ENCODE data around the gene TCF25.
"Not testable (repeated sequence)": the region's sequence is repeated elsewhere in the genome, so short reads cannot be mapped to it uniquely, and the experiment has no call there.

TCF25 gene

DNA sequence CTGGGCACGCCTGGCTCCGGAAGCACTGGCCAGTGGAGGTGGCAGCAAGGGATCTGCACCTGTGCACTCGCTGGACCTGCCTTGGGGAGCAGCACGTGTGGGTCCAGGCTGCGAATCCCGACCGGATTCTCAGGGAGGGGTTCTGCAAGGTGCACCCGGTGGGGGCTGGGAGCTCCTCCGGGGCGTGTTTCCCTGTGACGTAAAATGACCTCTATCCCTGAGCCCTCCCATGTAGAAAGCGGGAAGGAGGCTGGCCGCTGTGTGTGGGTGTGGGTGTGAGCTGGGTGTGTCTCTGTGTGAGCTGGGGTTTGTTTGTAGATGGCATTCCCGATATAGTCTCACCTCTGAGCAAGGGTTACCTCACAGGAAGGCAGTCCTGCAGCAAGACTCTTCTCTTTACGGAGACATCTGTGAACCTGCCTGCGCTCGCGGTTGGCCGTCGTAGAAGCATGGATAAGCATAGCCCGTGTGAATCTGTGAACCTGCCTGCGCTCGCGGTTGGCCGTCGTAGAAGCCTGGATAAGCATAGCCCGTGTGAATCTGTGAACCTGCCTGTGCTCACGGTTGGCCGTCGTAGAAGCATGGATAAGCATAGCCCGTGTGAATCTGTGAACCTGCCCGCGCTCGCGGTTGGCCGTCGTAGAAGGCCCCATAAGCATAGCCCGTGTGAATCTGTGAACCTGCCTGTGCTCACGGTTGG lies 39.6 kb upstream of the TCF25 start:
- H3K36me3 ChIP-seq (ENCODE audit: insufficient read depth, low read length); H2AFZ ChIP-seq (ENCODE audit: low read length, unreplicated experiment); H3K27me3 ChIP-seq (ENCODE audit: insufficient read depth, low read length); H3K4me3 ChIP-seq (ENCODE audit: low read depth, low read length); H3K27ac ChIP-seq (ENCODE audit: low read depth, low read length); H3K79me2 ChIP-seq (ENCODE audit: control insufficient read depth, insufficient read depth, low read length, unreplicated experiment); H3K4me1 ChIP-seq (ENCODE audit: control insufficient read depth, insufficient read depth, low read length, unreplicated experiment): not testable (repeated sequence)

GRCh38 chr16:89834813-89835363 lies 38.5 kb upstream of the TCF25 start:
- H3K27ac ChIP-seq (ENCODE audit: low read depth, low read length); H3K4me3 ChIP-seq (ENCODE audit: low read depth, low read length); H2AFZ ChIP-seq (ENCODE audit: low read length, unreplicated experiment); H3K4me1 ChIP-seq (ENCODE audit: control insufficient read depth, insufficient read depth, low read length, unreplicated experiment); H3K36me3 ChIP-seq (ENCODE audit: insufficient read depth, low read length); H3K27me3 ChIP-seq (ENCODE audit: insufficient read depth, low read length); H3K79me2 ChIP-seq (ENCODE audit: control insufficient read depth, insufficient read depth, low read length, unreplicated experiment): not testable (repeated sequence)

DNA sequence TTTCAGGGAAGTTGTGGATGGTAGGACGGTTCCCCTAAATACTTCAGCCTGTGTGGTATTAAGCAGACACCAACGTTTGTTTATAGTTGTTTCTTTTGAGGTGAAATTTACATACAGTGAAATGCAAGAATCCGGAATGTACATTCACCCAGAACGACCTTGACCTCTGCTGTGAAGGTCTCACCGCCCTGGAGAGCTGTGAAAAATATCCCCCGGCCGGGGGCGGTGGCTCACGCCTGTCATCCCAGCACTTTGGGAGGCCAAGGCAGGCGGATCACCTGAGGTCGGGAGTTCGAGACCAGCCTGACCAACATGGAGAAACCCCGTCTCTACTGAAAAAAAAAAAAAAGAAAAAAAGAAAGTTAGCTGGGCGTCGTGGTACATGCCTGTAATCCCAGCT lies 36.9 kb upstream of the TCF25 start:
- H3K4me1 ChIP-seq (ENCODE audit: control insufficient read depth, insufficient read depth, low read length, unreplicated experiment); H3K27ac ChIP-seq (ENCODE audit: low read depth, low read length); H3K4me3 ChIP-seq (ENCODE audit: low read depth, low read length): not testable (repeated sequence)

DNA sequence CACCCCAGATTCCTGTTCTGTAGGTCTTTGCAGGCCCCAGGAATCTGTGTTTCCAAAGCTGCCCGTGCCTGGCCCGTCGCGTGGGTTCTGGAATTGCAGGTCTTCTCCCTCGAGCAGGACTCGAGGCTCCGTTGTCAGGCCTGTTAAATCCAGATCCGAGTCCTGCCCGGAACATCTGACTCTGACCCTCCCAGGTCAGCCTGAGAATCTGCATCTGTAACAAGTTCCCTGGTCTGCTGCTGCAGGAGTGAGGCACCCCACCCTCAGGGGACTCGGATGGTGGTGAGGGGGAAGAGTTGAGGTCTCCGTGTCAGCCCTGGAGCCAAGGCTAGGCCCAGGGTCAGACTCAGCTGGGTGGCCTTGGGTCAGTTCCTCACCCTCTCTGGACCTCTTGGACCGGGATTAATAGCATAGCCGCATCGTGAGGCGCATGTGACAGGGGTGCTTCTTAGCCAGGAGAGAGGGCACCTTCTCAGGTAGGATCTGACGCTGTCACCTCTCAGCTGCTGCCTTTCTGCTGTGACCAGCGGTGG lies 36.3 kb upstream of the TCF25 start:
- no peak overlapping the region for H3K27ac ChIP-seq (ENCODE audit: low read depth, low read length)
- H3K4me1 ChIP-seq (ENCODE audit: control insufficient read depth, insufficient read depth, low read length, unreplicated experiment) = peaks cover 4% of the 10 kb centered on the region

More for the DNA sequence above, 36.9 kb upstream of the TCF25 start:
- not testable (repeated sequence) for H2AFZ ChIP-seq (ENCODE audit: low read length, unreplicated experiment); H3K79me2 ChIP-seq (ENCODE audit: control insufficient read depth, insufficient read depth, low read length, unreplicated experiment); H3K36me3 ChIP-seq (ENCODE audit: insufficient read depth, low read length); H3K27me3 ChIP-seq (ENCODE audit: insufficient read depth, low read length)

DNA sequence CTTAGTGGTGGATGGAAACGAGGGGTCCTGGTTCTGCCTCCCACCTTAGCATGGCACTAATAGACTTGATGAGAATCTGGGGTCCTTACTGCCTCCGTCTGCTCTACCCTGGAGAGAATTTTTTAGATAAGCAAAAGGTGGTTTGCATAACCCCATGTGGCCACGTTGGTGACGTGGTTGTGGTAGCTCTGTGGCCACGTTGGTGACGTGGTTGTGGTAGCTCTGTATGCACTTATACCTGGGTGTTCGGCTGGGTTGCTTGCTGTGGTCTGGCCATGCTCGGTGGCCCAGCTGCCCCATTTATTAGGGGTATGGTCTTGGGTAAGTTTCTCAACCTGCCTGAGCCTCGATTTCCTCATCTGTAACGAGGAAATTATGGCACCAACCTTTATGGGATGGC lies 32.1 kb upstream of the TCF25 start:
- Histone ChIP-seq H3K4me1 (ENCODE audit: control insufficient read depth, insufficient read depth, low read length, unreplicated experiment) (peaks cover 13% of the 10 kb centered on the region), H3K79me2 (ENCODE audit: control insufficient read depth, insufficient read depth, low read length, unreplicated experiment) (no peaks in the 10 kb centered on the region), H2AFZ (ENCODE audit: low read length, unreplicated experiment) (no peak overlapping the region), H3K36me3 (ENCODE audit: insufficient read depth, low read length) (no peaks in the 10 kb centered on the region), H3K27me3 (ENCODE audit: insufficient read depth, low read length) (no peaks in the 10 kb centered on the region), H3K4me3 (ENCODE audit: low read depth, low read length) (no peak overlapping the region), H3K27ac (ENCODE audit: low read depth, low read length) (no peak overlapping the region)

More for the DNA sequence above, 36.3 kb upstream of the TCF25 start:
- Histone ChIP-seq H2AFZ (ENCODE audit: low read length, unreplicated experiment) (no peak overlapping the region), H3K4me3 (ENCODE audit: low read depth, low read length) (no peak overlapping the region), H3K27me3 (ENCODE audit: insufficient read depth, low read length) (no peaks in the 10 kb centered on the region), H3K36me3 (ENCODE audit: insufficient read depth, low read length) (no peaks in the 10 kb centered on the region), H3K79me2 (ENCODE audit: control insufficient read depth, insufficient read depth, low read length, unreplicated experiment) (no peaks in the 10 kb centered on the region)

DNA sequence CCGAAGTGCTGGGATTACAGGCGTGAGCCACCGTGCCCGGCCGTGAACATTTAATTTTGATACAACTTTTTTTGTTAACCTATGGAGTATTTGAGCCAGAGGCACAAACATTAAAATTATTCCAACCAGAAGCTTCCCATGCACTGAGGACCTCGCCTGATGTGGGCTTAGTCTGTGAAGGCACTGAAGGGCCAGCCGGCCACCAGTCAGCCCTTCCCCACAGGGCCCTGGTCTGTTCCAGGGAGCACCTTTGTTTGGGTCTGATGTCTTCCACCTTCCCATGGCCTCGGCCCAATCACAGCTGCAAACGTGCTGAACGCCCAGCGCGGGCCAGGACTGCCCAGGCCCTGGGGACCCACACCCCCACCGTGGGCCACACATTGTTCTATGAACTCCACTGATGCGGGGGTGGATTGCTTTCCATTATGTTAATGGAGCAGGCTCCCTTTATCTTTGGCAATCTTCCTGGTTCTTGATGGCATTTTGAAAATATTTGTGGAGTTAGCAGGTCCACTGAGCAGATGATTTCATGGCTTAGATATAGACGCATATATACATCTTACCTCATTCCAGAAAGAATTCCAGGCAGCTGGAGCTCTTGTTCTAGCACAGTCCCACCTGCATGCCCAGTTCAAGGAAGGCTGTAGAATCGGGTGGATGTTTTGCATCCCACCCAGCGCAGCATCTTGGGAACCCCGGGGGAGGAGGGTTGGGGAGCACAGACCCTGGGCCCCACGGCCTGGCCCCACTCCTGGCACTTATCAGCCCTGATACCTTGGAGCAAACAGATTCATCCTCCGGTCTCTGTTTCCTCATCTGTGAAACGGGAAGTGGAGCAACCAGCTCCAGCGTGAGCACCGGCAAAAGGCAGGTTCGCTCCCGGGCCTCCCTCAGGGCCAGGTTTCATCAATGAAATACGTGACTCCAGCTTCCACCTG lies 30.7 kb upstream of the TCF25 start:
- no peak overlapping the region for H3K27ac ChIP-seq (ENCODE audit: low read depth, low read length)
- no peaks in the 10 kb centered on the region for H3K79me2 ChIP-seq (ENCODE audit: control insufficient read depth, insufficient read depth, low read length, unreplicated experiment)
- no peaks in the 10 kb centered on the region for H3K27me3 ChIP-seq (ENCODE audit: insufficient read depth, low read length)
- no peak overlapping the region for H3K4me3 ChIP-seq (ENCODE audit: low read depth, low read length)
- no peak overlapping the region for H2AFZ ChIP-seq (ENCODE audit: low read length, unreplicated experiment)
- peaks cover 10% of the 10 kb centered on the region for H3K4me1 ChIP-seq (ENCODE audit: control insufficient read depth, insufficient read depth, low read length, unreplicated experiment)
- H3K36me3 ChIP-seq (ENCODE audit: insufficient read depth, low read length) = no peaks in the 10 kb centered on the region

DNA sequence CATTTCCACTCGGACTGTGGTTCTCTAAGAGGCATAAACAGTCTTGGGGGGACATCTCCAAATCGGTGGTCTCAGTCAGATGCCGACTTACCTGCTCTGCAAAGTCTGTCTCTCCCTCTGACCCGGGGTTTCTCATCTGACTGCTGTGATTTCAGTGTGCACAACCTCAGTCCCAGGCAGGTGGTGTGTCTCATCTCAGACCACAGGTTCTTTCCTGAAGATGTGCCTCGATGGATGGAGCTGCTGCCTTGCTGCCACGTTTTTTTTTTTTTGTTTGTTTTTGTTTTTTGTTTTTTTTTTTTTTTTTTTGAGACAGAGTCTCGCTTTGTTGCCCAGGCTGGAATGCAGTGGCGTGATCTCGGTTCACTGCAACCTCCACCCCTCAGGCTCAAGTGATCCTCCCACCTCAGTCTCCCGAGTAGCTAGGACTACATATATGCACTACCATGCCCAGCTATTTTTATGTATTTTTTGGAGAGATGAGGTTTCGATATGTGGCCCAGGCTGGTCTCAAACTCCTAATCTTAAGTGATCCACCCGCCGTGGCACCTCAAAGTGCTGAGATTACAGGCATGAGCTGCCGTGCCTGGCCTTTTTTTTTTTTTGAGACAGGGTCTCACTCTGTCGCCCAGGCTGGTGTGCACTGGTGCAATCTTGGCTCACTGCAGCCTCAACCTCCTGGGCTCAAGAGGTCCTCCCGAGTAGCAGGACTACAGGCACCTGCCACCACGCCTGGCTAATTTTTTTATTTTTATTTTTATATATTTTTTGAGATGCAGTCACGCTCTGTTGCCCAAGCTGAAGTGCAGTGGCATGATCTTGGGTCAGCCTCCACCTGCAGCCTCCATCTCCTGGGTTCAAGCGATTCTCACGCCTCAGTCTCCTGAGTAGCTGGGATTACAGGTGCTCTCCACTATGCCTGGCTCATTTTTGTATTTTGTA lies 29.7 kb upstream of the TCF25 start:
- Histone ChIP-seq H3K27ac (ENCODE audit: low read depth, low read length) (no peak overlapping the region), H3K27me3 (ENCODE audit: insufficient read depth, low read length) (no peaks in the 10 kb centered on the region), H3K4me3 (ENCODE audit: low read depth, low read length) (no peak overlapping the region), H3K36me3 (ENCODE audit: insufficient read depth, low read length) (no peaks in the 10 kb centered on the region), H3K79me2 (ENCODE audit: control insufficient read depth, insufficient read depth, low read length, unreplicated experiment) (no peaks in the 10 kb centered on the region), H2AFZ (ENCODE audit: low read length, unreplicated experiment) (no peak overlapping the region), H3K4me1 (ENCODE audit: control insufficient read depth, insufficient read depth, low read length, unreplicated experiment) (peaks cover 9% of the 10 kb centered on the region)

GRCh38 chr16:89844739-89845339 lies 28.6 kb upstream of the TCF25 start:
- Histone ChIP-seq H3K79me2 (ENCODE audit: control insufficient read depth, insufficient read depth, low read length, unreplicated experiment) (no peaks in the 10 kb centered on the region), H3K4me3 (ENCODE audit: low read depth, low read length) (no peak overlapping the region), H2AFZ (ENCODE audit: low read length, unreplicated experiment) (no peak overlapping the region), H3K27me3 (ENCODE audit: insufficient read depth, low read length) (no peaks in the 10 kb centered on the region), H3K36me3 (ENCODE audit: insufficient read depth, low read length) (no peaks in the 10 kb centered on the region), H3K4me1 (ENCODE audit: control insufficient read depth, insufficient read depth, low read length, unreplicated experiment) (peaks cover 9% of the 10 kb centered on the region), H3K27ac (ENCODE audit: low read depth, low read length) (no peak overlapping the region)

DNA sequence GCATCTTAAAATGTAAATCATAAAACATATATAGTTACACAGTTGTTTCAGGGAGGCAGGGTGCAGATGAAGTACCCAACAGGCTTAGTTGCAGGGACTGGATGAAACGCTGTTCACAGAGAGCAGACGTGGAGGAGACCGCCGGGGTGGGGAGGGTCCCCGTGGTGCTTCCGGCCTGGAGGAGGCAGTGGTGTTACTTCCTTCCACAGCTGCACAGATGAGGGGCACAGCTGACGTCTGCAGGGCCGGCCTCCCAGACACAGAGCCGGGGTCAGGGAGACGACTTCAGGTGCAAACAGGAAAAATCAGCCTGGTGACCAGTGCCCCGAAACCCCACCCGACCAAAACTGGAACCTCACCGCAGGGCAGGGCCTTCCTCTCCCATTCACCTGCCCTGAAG lies 28.0 kb upstream of the TCF25 start:
- Histone ChIP-seq H3K4me3 (ENCODE audit: low read depth, low read length) (no peak overlapping the region), H3K27ac (ENCODE audit: low read depth, low read length) (no peak overlapping the region), H3K4me1 (ENCODE audit: control insufficient read depth, insufficient read depth, low read length, unreplicated experiment) (peaks cover 9% of the 10 kb centered on the region), H3K27me3 (ENCODE audit: insufficient read depth, low read length) (no peaks in the 10 kb centered on the region), H3K79me2 (ENCODE audit: control insufficient read depth, insufficient read depth, low read length, unreplicated experiment) (no peaks in the 10 kb centered on the region), H2AFZ (ENCODE audit: low read length, unreplicated experiment) (no peak overlapping the region), H3K36me3 (ENCODE audit: insufficient read depth, low read length) (no peaks in the 10 kb centered on the region)

Measured in ACC112 (cell line).